Measurements from ENCODE around the gene TXNDC16.
"Not testable (repeated sequence)": the region's sequence is repeated elsewhere in the genome, so short reads cannot be mapped to it uniquely, and the experiment has no call there.

The TXNDC16 gene

GRCh38 chr14:52538623-52539022, 13.7 kb downstream of the TXNDC16 start:
- DNase-seq (ENCODE audit: low read depth in 2 of 2): no peak

GRCh38 chr14:52536269-52536668, 16.0 kb downstream of the TXNDC16 start:
- no peak for DNase-seq (ENCODE audit: low read depth in 2 of 2)

DNA sequence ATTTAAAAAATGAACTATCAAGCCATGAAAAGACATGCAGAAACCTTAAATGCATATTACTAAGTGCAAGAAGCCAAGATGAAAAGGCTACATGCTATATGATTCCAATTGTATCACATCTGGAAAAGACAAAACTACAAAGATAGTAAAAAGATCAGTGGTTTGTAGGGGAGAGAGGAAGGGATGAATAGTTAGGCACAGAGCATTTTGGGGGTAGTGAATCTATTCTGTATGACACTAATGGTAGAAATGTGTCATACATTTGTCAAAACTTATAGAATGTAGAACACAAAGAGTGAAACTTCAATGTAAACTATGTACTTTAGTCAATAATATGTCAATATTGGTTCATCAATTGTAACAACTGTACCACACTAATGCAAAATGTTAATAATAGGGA, 20.8 kb downstream of the TXNDC16 start:
- DNase-seq (ENCODE audit: low read depth in 2 of 2): no peak

DNA sequence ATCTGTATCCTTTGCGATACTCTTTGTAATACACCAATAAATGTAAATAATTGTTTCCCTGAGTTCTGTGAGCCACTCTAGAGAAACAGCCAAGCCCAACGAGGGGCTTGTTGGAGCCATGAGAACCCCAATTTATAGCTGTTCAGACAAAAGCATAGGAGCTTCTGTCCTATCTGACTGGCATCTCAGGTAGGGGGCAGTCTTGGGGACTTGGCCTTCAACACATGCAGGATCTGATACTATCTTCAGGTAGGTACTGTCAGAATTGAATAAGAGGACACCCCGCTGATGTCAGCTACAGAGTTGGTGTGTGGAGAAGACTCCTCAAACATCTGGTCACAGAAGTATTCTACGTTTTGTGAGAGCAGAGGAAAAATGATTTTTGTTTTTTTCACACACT, 25.3 kb downstream of the TXNDC16 start:
- DNase-seq (ENCODE audit: low read depth in 2 of 2): no peak

DNA sequence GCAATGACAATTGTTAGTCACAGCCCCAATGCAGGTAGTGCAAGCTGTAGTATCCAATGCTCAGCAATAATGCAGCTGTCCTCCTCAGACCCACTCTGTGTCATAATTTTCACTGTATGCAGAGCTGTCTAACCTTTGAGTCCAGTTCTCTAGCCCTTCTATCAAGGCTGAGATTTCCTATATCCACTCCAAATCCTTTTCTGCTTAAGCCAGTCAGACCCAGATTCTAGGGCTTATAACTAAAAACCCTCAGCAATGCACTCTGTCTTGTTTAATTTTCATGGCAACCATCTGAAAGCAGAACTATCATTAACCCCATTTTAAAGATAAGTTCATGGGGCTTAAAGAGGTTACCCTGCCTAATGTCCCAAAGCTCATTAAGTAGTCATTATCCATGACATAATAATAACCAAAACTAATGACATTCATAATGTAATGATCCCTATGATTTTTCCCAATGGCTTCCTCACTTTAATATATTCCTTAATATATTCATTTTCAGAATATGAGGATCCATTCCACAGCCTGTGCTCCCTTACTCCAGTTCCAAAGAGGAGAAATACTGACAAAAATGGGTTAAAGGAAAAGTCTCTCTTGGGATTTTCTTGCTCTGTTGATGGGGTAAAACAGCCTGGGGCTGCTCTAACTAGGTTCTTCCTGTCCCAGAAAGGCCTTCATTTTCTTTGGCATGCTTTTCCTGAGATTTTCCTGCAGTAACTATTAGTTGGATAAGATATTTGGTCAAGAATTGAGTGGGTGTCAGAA, 29.5 kb downstream of the TXNDC16 start:
- DNase-seq (ENCODE audit: low read depth in 2 of 2): no peak

- no peak for DNase-seq (ENCODE audit: low read depth in 2 of 2)
Measured at GRCh38 chr14:52522033-52522432, 30.3 kb downstream of the TXNDC16 start.

- DNase-seq (ENCODE audit: low read depth in 2 of 2): no peak
Measured at GRCh38 chr14:52514046-52514811, 38.1 kb downstream of the TXNDC16 start.

GRCh38 chr14:52513249-52513648, 39.1 kb downstream of the TXNDC16 start:
- no peak for DNase-seq (ENCODE audit: low read depth in 2 of 2)

GRCh38 chr14:52494444-52494843, 57.9 kb downstream of the TXNDC16 start:
- no peak for DNase-seq (ENCODE audit: low read depth in 2 of 2)

DNA sequence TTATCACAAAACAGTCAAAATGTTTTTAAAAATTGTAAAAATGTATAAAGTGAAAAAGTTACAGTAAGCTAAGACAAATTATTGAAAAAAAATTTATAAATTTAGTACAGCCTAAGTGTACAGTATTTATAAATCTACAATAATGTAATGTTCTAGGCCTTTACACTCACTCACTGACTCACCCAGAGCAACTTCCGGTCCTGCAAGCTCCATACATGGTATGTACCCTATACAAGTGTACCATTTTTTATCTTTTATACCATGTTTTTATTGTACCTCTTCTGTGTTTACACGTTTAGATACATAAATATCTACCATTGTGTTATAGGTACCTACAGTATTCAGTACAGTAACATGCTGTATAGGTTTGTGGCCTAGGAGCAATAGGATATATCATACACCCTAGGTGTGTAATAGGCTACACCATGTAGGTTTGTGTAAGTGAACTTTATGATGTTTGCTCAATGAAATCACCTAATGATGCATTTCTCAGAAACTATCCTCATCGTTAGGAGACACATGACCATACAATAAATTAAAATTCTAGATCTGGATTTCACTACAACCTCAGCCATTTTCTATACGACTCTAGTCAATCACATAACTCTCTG, 66.8 kb downstream of the TXNDC16 start:
- no peak for DNase-seq (ENCODE audit: low read depth in 2 of 2)

- DNase-seq (ENCODE audit: low read depth in 2 of 2): no peak
Measured at GRCh38 chr14:52481864-52482263, 70.4 kb downstream of the TXNDC16 start.

- no peak for DNase-seq (ENCODE audit: low read depth in 2 of 2)
Measured at GRCh38 chr14:52473557-52473956, 78.7 kb downstream of the TXNDC16 start.

DNA sequence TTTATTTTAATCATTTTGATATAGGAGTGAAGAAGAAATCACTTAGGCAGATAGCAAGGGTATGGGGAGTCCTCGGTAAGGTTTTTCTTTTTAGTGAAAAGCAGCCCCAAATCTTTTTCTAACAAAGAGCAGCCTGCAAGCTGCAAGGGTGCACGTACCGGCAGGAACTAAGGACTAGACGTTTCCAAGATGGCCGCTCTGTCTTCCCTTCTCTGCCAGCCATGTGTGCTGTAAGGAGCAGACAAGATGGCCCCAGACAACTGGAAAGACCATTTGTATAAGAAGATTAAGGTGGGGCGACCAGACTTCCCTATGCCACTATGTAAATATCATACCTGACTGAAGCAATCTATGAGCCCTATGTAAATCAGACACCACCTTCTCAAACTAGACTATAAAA, 79.6 kb downstream of the TXNDC16 start:
- no peak for DNase-seq (ENCODE audit: low read depth in 2 of 2)

DNA sequence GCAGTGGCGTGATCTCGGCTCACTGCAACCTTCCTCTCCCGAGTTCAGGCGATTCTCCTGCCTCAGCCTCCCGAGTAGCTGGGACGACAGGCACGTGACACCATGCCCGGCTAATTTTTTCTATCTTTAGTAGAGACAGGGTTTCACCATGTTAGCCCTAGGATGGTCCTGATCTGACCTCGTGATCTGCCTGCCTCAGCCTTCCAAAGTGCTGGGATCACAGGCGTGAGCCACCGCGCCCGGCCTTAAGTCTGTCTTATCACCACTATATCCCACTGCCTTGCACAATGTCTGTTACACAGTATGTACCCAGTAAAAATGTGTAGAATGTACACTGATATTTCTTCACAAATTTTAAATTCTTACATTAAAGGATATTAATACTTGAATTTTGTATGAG, 80.1 kb downstream of the TXNDC16 start:
- DNase-seq (ENCODE audit: low read depth in 2 of 2): not testable (repeated sequence)

- DNase-seq (ENCODE audit: low read depth in 2 of 2): no peak
Measured at GRCh38 chr14:52467515-52468266, 84.6 kb downstream of the TXNDC16 start.

DNA sequence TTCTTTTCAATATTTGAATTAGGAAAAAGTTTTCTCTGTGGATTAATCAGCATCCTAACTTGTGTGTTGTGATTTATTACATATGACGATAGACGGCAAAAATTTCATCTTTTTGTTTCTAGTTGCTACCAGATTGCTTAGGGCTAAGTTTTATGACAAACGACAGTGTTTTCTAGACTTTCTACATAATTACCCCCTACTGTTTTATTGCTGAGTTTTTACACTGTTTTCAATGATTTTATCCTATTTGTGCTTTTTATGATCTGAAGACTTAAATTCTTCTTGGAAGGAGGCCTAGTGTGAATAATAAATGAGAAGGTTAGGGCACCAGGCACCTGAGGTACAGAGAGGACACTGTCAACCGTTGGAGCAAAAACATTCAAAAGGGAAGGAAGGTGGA, 88.1 kb downstream of the TXNDC16 start:
- DNase-seq (ENCODE audit: low read depth in 2 of 2): no peak

- no peak for DNase-seq (ENCODE audit: low read depth in 2 of 2)
Measured at GRCh38 chr14:52463375-52463774, 88.9 kb downstream of the TXNDC16 start.

GRCh38 chr14:52461721-52462120, 90.6 kb downstream of the TXNDC16 start:
- no peak for DNase-seq (ENCODE audit: low read depth in 2 of 2)

GRCh38 chr14:52458721-52459085, 93.6 kb downstream of the TXNDC16 start:
- no peak for DNase-seq (ENCODE audit: low read depth in 2 of 2)

GRCh38 chr14:52457411-52457810, 94.9 kb downstream of the TXNDC16 start:
- no peak for DNase-seq (ENCODE audit: low read depth in 2 of 2)

DNA sequence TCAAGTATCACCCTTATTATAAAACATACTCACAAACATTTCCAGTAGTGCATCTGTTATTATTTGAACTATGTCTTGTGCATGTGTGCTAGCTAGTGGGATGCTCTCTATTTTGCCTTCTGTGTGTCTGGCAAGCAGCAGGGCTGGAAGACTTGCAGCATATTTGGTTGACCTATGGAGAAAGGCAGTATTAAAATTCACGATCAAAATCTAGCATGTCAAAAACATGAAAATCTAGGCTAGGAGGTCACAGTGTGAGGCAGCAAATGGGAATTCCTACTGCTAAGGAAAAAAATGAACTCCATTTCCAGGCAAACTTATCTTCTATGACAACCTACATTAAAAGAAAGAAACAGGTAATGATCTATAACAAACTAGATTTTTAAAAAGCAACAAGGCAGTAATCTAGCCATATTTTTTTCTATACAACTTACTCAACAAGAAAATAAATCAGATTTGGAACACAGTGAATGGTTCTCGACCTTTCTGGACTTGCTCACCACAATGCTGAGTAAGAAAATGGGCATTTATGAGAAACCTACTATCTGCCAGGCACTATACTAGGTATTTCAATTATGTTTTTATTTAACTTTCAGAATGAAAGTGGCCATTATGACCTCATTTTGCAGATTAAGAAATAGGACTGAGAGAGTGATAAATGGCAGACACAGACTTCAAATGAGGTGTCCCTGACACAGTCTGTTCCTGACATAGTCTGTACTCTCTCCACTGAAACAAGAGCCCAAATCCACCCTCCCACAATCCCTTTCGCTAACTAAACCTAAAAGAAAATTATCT, 96.8 kb downstream of the TXNDC16 start:
- DNase-seq (ENCODE audit: low read depth in 2 of 2): no peak

Data from stimulated activated CD8-positive, alpha-beta memory T cell treated with anti-CD3 and anti-CD28 coated beads, Interleukin-15, amount 100 ng/mL, for 4 hours (primary cell).